KOPT-K1 (cell line): ENCODE measurements around the gene SETD2.
"Not testable (repeated sequence)": the region's sequence is repeated elsewhere in the genome, so short reads cannot be mapped to it uniquely, and the experiment has no call there.

ENCODE experiments used
- H3K27ac ChIP-seq: fragments of 200-600 bp; sonication (generic); 2 replicates; pipeline ENCODE4 v1.5.1; 2016; ENCODE audit warnings: antibody characterized with exemption, mild to moderate bottlenecking, low read depth, low read length; ENCODE audit not compliant: poor library complexity, severe bottlenecking
- H3K36me3 ChIP-seq: fragments of 200-600 bp; sonication (generic); 2 replicates; pipeline ENCODE4 v1.5.1; 2017; ENCODE audit warnings: antibody characterized with exemption, mild to moderate bottlenecking, low read length, moderate library complexity; ENCODE audit not compliant: insufficient read depth
- H3K9me3 ChIP-seq: fragments of 200-600 bp; sonication (generic); 2 replicates; pipeline ENCODE4 v1.5.1; 2017; ENCODE audit warnings: antibody characterized with exemption, low read length, mild to moderate bottlenecking; ENCODE audit not compliant: insufficient read depth, poor library complexity, severe bottlenecking

Gene SETD2

DNA sequence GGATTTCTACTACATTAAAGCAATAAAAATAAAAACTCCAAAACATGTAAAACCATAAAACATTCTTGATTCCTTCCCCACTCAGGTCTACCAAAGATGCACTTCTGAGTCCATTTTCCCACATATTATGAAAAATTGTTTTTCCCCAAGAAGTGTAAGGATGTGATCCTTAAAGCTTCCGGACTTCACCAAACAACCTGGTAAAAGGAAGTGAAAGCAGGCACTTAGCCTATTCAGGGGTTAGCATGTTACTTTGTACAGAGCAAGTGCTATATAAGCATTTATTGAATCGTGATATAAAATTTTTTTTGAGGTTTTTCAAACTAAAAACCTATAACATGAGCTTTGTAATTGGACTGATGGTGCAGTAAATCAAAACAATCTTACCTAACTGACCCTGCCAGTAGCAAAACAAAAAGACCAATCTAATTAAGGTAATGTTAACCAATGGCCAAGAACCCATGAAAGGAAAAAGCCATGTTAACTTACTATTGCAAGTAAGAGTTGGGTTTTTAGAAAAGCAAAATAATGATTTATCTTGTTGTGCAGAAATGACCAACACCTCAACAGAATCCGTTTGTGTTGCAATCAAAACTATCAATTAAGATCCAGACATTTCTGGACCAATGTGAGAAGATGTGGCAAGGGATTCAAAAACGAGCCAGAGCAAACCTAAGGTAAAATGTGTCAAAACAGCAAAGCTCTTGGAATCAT, 1.8 kb downstream of the SETD2 start:
- peak overlapping the region; percentile 77 for H3K27ac ChIP-seq

GRCh38 chr3:47159820-47160219, 4.1 kb downstream of the SETD2 start:
- Histone ChIP-seq H3K27ac (no peak overlapping the region), H3K36me3 (peaks cover 4% of the 10 kb centered on the region; the same call in 1 of the 2 replicates), H3K9me3 (no peaks in the 10 kb centered on the region)

More for the DNA sequence above, 1.8 kb downstream of the SETD2 start:
- H3K9me3 ChIP-seq = no peaks in the 10 kb centered on the region
- H3K36me3 ChIP-seq = peaks cover 4% of the 10 kb centered on the region; the same call in 1 of the 2 replicates

DNA sequence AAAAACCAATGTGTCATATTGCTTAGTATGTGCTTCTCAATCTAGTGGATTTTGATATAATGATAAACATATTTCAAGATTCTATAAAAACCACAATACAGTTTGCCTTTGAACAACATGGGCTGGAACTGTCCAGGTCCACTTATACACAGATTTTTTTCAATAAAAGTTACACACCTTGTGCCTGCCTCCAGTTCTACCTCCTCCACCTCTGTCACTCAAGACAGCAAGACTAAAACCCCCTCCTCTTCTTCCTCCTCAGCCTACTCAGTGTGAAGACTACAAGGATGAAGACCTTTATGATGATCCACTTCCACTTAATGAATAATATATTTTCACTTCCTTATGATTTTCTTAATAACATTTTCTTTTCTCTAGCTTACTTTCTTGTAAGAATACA, 5.7 kb downstream of the SETD2 start:
- peaks cover 4% of the 10 kb centered on the region; the same call in 1 of the 2 replicates for H3K36me3 ChIP-seq
- no peak overlapping the region for H3K27ac ChIP-seq
- H3K9me3 ChIP-seq = no peaks in the 10 kb centered on the region

DNA sequence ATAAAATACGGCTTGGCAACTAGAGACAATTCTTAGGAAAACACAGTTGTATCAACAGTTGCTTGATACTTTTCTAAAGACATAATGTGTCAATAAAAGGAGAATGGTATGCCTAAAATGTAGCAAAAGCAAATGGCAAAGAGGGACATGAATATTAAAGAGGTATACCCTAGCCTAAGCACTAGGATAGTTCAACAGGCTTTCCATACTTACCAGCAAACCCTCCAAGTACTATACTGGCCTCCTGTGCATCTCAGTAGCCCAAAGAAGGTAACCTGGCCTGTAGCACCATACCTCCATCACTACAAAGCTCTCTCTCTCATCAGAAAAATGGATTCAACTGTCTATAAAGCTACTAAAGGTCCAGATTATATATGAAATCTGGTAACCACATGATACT, 7.5 kb downstream of the SETD2 start:
- Histone ChIP-seq H3K27ac (no peak overlapping the region), H3K9me3 (no peaks in the 10 kb centered on the region)

GRCh38 chr3:47152578-47152977, 11.3 kb downstream of the SETD2 start:
- Histone ChIP-seq H3K9me3 (no peaks in the 10 kb centered on the region), H3K36me3 (no peaks in the 10 kb centered on the region), H3K27ac (no peak overlapping the region)

More for the DNA sequence above, 7.5 kb downstream of the SETD2 start:
- peaks cover 1% of the 10 kb centered on the region; the same call in 1 of the 2 replicates for H3K36me3 ChIP-seq

DNA sequence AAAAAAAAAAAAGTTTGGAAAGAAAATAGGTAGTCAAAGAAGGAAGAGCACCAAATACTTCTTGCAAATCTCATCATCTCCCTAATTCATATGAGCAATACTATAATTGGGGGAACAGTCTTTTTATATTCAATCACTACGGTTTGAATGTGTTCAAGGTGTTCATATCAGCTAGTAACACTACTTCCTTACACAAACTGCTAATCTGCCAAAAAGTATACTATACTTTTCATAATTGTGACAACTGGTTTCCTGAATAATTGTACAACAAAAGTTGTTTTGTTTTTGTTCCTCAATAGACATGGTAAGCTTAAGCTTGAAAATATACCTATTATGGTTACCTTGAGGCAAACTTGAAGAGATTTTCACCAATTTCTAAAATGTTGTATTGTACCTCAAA, 12.1 kb downstream of the SETD2 start:
- H3K9me3 ChIP-seq = no peaks in the 10 kb centered on the region
- H3K27ac ChIP-seq = no peak overlapping the region
- H3K36me3 ChIP-seq = no peaks in the 10 kb centered on the region

DNA sequence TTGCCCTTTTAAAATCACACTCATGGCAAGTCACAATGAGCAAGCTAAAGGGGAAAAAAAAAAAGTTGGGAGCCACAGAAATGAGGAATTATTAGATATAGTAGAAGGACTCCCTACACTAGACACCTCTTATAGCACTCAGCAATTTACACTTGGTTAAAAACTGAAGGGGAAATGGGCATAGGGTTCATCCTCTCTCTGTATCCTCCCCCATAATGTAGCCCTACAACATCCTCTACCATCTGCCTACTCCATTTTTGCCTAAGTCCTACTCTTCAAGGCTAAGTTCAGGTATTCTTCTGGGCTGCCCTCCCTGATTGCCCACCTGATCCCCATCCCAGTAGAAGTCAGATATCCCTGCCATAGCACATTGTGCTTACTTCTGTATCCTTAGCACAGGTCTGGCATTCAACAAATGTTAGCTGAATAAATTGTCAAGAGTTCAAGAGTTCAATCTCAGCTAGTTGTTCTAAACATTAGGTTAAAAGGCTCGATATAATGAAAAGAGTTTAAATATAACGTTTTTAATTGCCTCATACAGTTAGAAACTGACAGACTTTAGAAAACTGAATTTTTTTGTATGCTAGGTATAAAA, 14.5 kb downstream of the SETD2 start:
- no peaks in the 10 kb centered on the region for H3K36me3 ChIP-seq
- H3K27ac ChIP-seq = no peak overlapping the region
- H3K9me3 ChIP-seq = no peaks in the 10 kb centered on the region

GRCh38 chr3:47145272-47145671, 18.6 kb downstream of the SETD2 start:
- Histone ChIP-seq H3K36me3 (no peaks in the 10 kb centered on the region), H3K9me3 (no peaks in the 10 kb centered on the region), H3K27ac (no peak overlapping the region)

DNA sequence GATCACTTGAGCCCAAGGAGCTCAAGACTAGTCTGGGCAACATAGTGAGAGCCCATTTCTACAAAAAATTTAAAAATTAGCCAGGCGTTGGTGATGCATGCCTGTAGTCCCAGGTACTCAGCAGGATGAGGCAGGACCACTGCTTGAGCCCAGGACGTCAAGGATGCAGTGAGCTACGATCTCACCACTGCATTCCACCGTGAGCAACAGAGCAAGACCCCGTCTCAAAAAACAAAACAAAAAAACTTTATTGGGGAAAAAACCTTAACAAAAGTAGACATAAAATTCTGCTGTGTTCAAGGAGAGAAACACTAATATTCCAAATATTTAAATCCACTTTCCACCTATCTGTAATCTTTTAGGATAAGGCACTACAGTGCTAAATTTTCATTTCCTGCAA, 20.8 kb downstream of the SETD2 start:
- no peaks in the 10 kb centered on the region for H3K9me3 ChIP-seq
- no peak overlapping the region for H3K27ac ChIP-seq
- H3K36me3 ChIP-seq = no peaks in the 10 kb centered on the region

- H3K27ac ChIP-seq, H3K9me3 ChIP-seq: not testable (repeated sequence)
Measured at GRCh38 chr3:47142536-47142935, 21.4 kb downstream of the SETD2 start.

GRCh38 chr3:47140973-47141461, 22.9 kb downstream of the SETD2 start:
- not testable (repeated sequence) for H3K36me3 ChIP-seq, H3K9me3 ChIP-seq
- H3K27ac ChIP-seq = peak overlapping the region; percentile 42

More at GRCh38 chr3:47142536-47142935, 21.4 kb downstream of the SETD2 start:
- not testable (repeated sequence) for H3K36me3 ChIP-seq

DNA sequence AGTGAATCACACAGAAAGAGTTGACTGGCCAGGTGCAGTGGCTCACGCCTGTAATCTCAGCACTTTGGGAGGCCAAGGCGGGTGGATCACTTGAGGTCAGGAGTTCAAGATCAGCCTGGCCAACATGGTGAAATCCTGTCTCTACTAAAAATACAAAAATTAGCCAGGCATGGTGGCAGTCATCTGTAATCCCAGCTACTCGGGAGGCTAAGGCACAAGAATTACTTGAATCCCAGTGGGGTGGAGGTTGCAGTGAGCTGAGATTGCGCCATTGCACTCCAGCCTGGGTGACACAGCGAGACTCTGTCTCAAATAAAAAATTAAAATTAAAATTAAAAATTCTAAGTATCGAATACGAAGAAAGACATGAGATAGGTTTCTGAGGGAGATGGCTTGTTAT, 23.4 kb downstream of the SETD2 start:
- not testable (repeated sequence) for H3K27ac ChIP-seq, H3K36me3 ChIP-seq, H3K9me3 ChIP-seq

DNA sequence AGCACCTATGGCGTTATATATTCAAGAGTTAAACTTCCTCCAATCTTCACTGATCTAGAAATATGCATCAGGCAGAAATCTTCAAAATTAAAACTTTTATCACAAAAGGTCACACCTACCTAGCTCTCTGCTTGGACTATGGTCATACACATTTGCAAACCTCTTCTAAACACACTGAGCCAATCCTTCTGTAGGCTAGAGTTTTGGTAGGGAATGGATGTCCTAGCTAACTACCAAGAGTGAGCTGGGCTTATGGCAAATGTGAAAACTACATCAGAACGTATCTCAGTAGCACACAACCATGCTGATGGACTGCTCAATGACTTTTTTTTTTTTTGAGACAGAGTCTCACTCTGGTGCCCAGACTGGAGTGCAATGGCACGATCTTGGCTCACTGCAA, 29.6 kb downstream of the SETD2 start:
- Histone ChIP-seq H3K9me3 (no peaks in the 10 kb centered on the region), H3K27ac (no peak overlapping the region), H3K36me3 (no peaks in the 10 kb centered on the region)

DNA sequence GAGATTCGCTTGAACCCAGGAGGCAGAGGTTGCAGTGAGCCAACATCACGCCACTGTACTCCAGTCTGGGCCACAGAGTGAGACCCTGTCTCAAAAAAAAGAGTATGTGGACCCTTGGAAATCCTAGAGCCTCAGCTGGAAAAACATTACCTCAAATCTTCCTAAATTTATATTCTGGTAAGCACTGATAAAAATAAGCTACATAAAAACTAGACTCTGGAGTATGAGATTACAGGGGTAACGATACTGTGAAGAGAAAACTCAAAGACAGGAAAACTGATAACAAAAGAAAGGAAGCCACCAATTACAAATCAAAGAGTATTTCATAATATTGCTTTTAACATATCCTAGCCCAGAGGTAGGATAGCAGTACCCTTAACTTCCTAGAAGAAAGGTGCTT, 30.3 kb downstream of the SETD2 start:
- H3K27ac ChIP-seq = no peak overlapping the region
- no peaks in the 10 kb centered on the region for H3K36me3 ChIP-seq
- H3K9me3 ChIP-seq = no peaks in the 10 kb centered on the region

- 0 out of 2 replicates have a peak, but pooled peaks cover 8% of the 10 kb centered on the region for H3K36me3 ChIP-seq
- no peaks in the 10 kb centered on the region for H3K9me3 ChIP-seq
- no peak overlapping the region for H3K27ac ChIP-seq
Measured at GRCh38 chr3:47130557-47130956, 33.4 kb downstream of the SETD2 start.

- no peaks in the 10 kb centered on the region for H3K9me3 ChIP-seq
- no peak overlapping the region for H3K27ac ChIP-seq
- H3K36me3 ChIP-seq = peaks cover 23% of the 10 kb centered on the region
Measured at GRCh38 chr3:47128137-47128536, 35.8 kb downstream of the SETD2 start.
